Keratinocyte (primary cell): ENCODE data around the gene TBCB. TPM values are rescaled to one million over a fixed set of nuclear protein-coding genes. Genes with fewer than 3 reads are reported as not detected.

Experiments
- DNase-seq: peaks from one replicate; pipeline ENCODE4 v3.0.0-alpha.2; 2011; ENCODE audit warnings: low read depth, missing footprints, low spot score
- FAIRE-seq: peaks from 2 replicates; lab custom pipeline; 2011; peaks lifted over from hg19 to GRCh38; lab: Jason Lieb, UNC
- H2AFZ ChIP-seq: 2 replicates; pipeline ENCODE4 v1.6.0; 2012; ENCODE audit warnings: low read length, control low read depth, inconsistent platforms; ENCODE audit not compliant: control insufficient read depth
- H3K27ac ChIP-seq: 2 replicates; pipeline ENCODE4 v1.5.1; 2011; ENCODE audit warnings: low read length; ENCODE audit not compliant: control insufficient read depth, insufficient read depth
- H3K27me3 ChIP-seq: 3 replicates; pipeline ENCODE4 v1.6.0; 2011; ENCODE audit warnings: low read length; ENCODE audit not compliant: control insufficient read depth, insufficient read depth; ENCODE audit errors: extremely low read depth
- H3K36me3 ChIP-seq, 2 experiments: 2 replicates in 1 of 2; 3 replicates in 1 of 2; pipeline ENCODE4 v1.5.1; 2011; ENCODE audit warnings: low read length in 2 of 2, mild to moderate bottlenecking in 1 of 2; ENCODE audit not compliant: control insufficient read depth in 2 of 2, insufficient read depth in 2 of 2; ENCODE audit errors: extremely low read depth in 1 of 2
- H3K4me1 ChIP-seq: 3 replicates; pipeline ENCODE4 v1.5.1; 2011; ENCODE audit warnings: low read length; ENCODE audit not compliant: control insufficient read depth, insufficient read depth; ENCODE audit errors: extremely low read depth
- H3K4me2 ChIP-seq: 3 replicates; pipeline ENCODE4 v1.6.0; 2011; ENCODE audit warnings: low read depth, low read length; ENCODE audit not compliant: control insufficient read depth, insufficient read depth; ENCODE audit errors: extremely low read depth
- H3K4me3 ChIP-seq, 3 experiments: fragments of 200-600 bp in 1 of 3; sonication (generic) in 1 of 3; 2 replicates in 2 of 3; 3 replicates in 1 of 3; pipeline ENCODE4 v1.5.1; 2011 to 2016; ENCODE audit warnings: low read length in 3 of 3, mild to moderate bottlenecking in 3 of 3, control low read depth in 2 of 3, inconsistent platforms in 1 of 3, low read depth in 1 of 3, mixed read lengths in 1 of 3, mixed run types in 1 of 3, moderate library complexity in 1 of 3; ENCODE audit not compliant: control insufficient read depth in 2 of 3, insufficient read depth in 2 of 3; ENCODE audit errors: extremely low read depth in 1 of 3
- H3K79me2 ChIP-seq: 2 replicates; pipeline ENCODE4 v1.6.0; 2012; ENCODE audit warnings: low read length; ENCODE audit not compliant: control insufficient read depth, insufficient read depth
- H3K9ac ChIP-seq: 3 replicates; pipeline ENCODE4 v1.6.0; 2011; ENCODE audit warnings: low read length; ENCODE audit not compliant: control insufficient read depth, insufficient read depth; ENCODE audit errors: extremely low read depth
- H3K9me1 ChIP-seq: 3 replicates; pipeline ENCODE4 v1.6.0; 2011; ENCODE audit warnings: low read length; ENCODE audit not compliant: control insufficient read depth, insufficient read depth; ENCODE audit errors: extremely low read depth
- H3K9me3 ChIP-seq: 2 replicates; pipeline ENCODE4 v1.5.1; 2012; ENCODE audit warnings: low read depth, low read length; ENCODE audit not compliant: control insufficient read depth
- H4K20me1 ChIP-seq: 3 replicates; pipeline ENCODE4 v1.6.0; 2011; ENCODE audit warnings: low read length; ENCODE audit not compliant: control insufficient read depth, insufficient read depth; ENCODE audit errors: extremely low read depth
- EZH2 ChIP-seq: IDR thresholded peaks from one replicate; pipeline ENCODE4 v1.6.1; 2012; ENCODE audit warnings: inconsistent platforms, mild to moderate bottlenecking, low read length, moderate library complexity
- dilution Hi-C: fragments of 300-500 bp; cut with MboI; formaldehyde crosslinking; loops from one replicate; pipeline ENCODE4 v1.7.0; 2020; ENCODE audit warnings: low sequenced_read_pairs; ENCODE audit not compliant: extremely low pct_ligation_motif_present
- polyA plus RNA-seq, 5 experiments: library from polyadenylated mRNA; depleted of rRNA in 3 of 5; stranded (reverse) in 3 of 5; stranded (forward) in 1 of 5; unstranded in 1 of 5; fragments of >200 nt; gene quantifications; 1 replicate in 1 of 5; 2 replicates in 3 of 5; 3 replicates in 1 of 5; pipeline versions ENCODE4 v1.2.1 to v1.2.3, GENCODE V29; 2011 to 2012; ENCODE audit warnings: missing spikeins in 2 of 5, low read depth in 1 of 5, low replicate concordance in 1 of 5
- TF ChIP-seq, protein P1 (sequence below), 3 experiments: IDR thresholded peaks in 1 of 3; conservative IDR thresholded peaks in 1 of 3; optimal IDR thresholded peaks in 1 of 3; 2 replicates in 2 of 3; 3 replicates in 1 of 3; pipeline versions ENCODE3 to v1.5.1; 2011; ENCODE audit warnings: low read length in 3 of 3, mild to moderate bottlenecking in 3 of 3, moderate library complexity in 2 of 3, control low read depth in 1 of 3, inconsistent platforms in 1 of 3; ENCODE audit not compliant: insufficient read depth in 2 of 3; ENCODE audit errors: extremely low read depth in 1 of 3

The TBCB gene
- polyA plus RNA-seq, 1 donor (not counting 4 experiments of a cell fraction or from before 2014, with no cell fraction given) = 183 TPM

DNA sequence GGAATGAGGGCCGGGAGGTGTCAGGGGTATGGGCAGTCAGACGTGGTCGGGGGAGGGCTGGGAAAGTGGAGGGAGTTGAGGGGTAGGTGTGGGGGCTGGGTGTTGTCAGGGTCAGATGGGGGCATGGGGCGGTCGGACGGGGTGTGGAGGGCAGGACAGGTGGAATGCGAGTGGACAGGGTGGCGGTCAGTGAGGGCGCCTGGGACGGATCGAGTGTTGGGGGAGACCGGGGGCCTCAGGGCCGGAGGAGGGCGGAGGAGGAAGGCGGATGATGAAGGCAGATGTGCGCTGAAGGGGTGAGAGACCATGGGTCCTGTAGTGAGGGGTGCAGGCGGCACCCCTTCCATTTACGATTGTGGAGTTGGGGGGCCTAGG is 5.7 kb downstream of the TBCB start:
- H3K9ac ChIP-seq = no peak overlapping the region
- no peak for FAIRE-seq
- H3K9me3 ChIP-seq = no peaks in the 10 kb centered on the region
- no peaks in the 10 kb centered on the region for H3K27me3 ChIP-seq
- H3K9me1 ChIP-seq = no peaks in the 10 kb centered on the region
- no peak overlapping the region for H3K4me2 ChIP-seq
- DNase-seq = no peak
- no peak overlapping the region for H2AFZ ChIP-seq
- no peak overlapping the region for H3K4me3 ChIP-seq
- H3K36me3 ChIP-seq = peaks cover 23 to 32% of the 10 kb centered on the region in 2 experiments
- no peak for TF ChIP-seq EZH2
- TF ChIP-seq, protein P1, sequence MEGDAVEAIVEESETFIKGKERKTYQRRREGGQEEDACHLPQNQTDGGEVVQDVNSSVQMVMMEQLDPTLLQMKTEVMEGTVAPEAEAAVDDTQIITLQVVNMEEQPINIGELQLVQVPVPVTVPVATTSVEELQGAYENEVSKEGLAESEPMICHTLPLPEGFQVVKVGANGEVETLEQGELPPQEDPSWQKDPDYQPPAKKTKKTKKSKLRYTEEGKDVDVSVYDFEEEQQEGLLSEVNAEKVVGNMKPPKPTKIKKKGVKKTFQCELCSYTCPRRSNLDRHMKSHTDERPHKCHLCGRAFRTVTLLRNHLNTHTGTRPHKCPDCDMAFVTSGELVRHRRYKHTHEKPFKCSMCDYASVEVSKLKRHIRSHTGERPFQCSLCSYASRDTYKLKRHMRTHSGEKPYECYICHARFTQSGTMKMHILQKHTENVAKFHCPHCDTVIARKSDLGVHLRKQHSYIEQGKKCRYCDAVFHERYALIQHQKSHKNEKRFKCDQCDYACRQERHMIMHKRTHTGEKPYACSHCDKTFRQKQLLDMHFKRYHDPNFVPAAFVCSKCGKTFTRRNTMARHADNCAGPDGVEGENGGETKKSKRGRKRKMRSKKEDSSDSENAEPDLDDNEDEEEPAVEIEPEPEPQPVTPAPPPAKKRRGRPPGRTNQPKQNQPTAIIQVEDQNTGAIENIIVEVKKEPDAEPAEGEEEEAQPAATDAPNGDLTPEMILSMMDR (optimal IDR thresholded peaks at IDR 0.05 in 1 of 3, IDR thresholded peaks at IDR 0.05 in 1 of 3, conservative IDR thresholded peaks at IDR 0.05 in 1 of 3; ENCODE audit: extremely low read depth in 1 of 3, insufficient read depth in 2 of 3, low read length in 3 of 3) = no peak
- no peaks in the 10 kb centered on the region for H4K20me1 ChIP-seq
- H3K79me2 ChIP-seq = peaks cover 9% of the 10 kb centered on the region
- peaks cover 5% of the 10 kb centered on the region for H3K4me1 ChIP-seq
- no peak overlapping the region for H3K27ac ChIP-seq
- dilution Hi-C loops = no loop called here

DNA sequence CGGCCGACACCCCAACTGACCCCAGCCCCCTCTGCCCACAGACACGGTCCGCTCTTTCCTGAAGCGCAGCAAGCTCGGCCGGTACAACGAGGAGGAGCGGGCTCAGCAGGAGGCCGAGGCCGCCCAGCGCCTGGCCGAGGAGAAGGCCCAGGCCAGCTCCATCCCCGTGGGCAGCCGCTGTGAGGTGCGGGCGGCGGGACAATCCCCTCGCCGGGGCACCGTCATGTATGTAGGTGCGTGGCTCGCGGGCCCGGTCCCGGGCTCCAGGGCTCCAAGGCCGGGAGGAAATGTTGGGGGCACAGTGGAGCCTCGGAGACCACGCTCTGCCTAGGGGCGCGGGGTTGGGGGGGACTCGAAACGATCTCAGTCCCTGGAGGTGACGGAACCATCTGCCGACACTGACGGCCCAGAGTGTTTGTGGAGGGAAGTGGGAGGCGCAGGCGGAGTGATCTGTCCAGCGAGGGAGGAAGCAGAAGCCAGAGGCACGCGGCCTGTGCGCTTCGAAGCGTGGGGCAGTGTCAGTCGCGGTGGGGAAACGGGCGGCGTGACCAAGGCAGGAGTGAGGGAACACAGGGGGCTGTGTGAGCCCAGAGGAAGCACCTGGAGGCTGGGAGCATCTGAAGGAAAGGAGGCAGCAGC is 6.3 kb downstream of the TBCB start:
- dilution Hi-C loops = no loop called here
- peaks cover 23 to 31% of the 10 kb centered on the region in 2 experiments for H3K36me3 ChIP-seq
- no peak overlapping the region for H3K4me2 ChIP-seq

More for the DNA sequence above, 6.3 kb downstream of the TBCB start:
- Histone ChIP-seq H4K20me1 (no peaks in the 10 kb centered on the region), H3K27me3 (no peaks in the 10 kb centered on the region), H3K9me1 (no peaks in the 10 kb centered on the region), H3K27ac (no peak overlapping the region), H3K4me3 (no peak overlapping the region), H2AFZ (no peak overlapping the region), H3K9me3 (no peaks in the 10 kb centered on the region), H3K9ac (no peak overlapping the region), H3K79me2 (peaks cover 4% of the 10 kb centered on the region), H3K4me1 (no peaks in the 10 kb centered on the region)
- DNase-seq (no peak), FAIRE-seq (no peak)
- no peak for TF ChIP-seq EZH2
- TF ChIP-seq, protein P1 (optimal IDR thresholded peaks at IDR 0.05 in 1 of 3, IDR thresholded peaks at IDR 0.05 in 1 of 3, conservative IDR thresholded peaks at IDR 0.05 in 1 of 3; ENCODE audit: extremely low read depth in 1 of 3, insufficient read depth in 2 of 3, low read length in 3 of 3) = no peak
